Neural progenitor cell (in vitro differentiated cells): ENCODE results near the gene TSHZ2.
"Not testable (repeated sequence)": the region's sequence is repeated elsewhere in the genome, so short reads cannot be mapped to it uniquely, and the experiment has no call there.

ENCODE experiments used
- CTCF ChIP-seq: fragments of 200-600 bp; sonication (generic); IDR thresholded peaks from 2 replicates; pipeline ENCODE4 v1.5.1; 2017; ENCODE audit warnings: antibody characterized with exemption, mild to moderate bottlenecking
- EZH2 ChIP-seq: fragments of 200-600 bp; sonication (generic); IDR thresholded peaks from 2 replicates; pipeline ENCODE4 v1.6.1; 2017; ENCODE audit warnings: antibody characterized with exemption, mild to moderate bottlenecking, moderate library complexity

GRCh38 chr20:53024653-53025052 lies 52.5 kb downstream of the TSHZ2 start:
- not testable (repeated sequence) for TF ChIP-seq CTCF, EZH2
